ENCODE results near the gene IRAK2.
A peak's percentile ranks its signal among the peaks of the same experiment; 100 is the strongest.

Gene IRAK2

DNA sequence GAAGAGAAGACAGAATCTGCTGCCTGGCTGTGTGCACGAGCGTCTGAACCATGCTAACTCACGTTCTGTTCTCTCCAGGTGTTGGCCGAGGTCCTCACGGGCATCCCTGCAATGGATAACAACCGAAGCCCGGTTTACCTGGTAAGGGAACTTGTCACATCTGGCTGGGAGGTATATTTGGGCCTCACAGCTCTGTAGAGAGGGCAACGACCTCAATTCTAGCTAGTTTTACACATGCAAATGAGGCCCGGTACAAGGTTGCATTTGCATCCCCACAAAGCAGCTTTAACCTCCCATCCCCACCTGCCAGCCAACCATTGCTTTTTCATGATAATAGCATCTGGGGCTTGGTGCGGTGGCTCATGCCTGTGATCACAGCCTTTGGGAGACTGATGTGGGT is 61.6 kb downstream of the IRAK2 start:
- DNase-seq = no peak

GRCh38 chr3:10228248-10228950 is 63.7 kb downstream of the IRAK2 start:
- peak; percentile 92 for DNase-seq

- no peak for DNase-seq
These were observed 64.9 kb downstream of the IRAK2 start for GRCh38 chr3:10229576-10229975.

GRCh38 chr3:10232137-10232536 is 67.4 kb downstream of the IRAK2 start:
- peak; percentile 31 for DNase-seq

GRCh38 chr3:10233988-10234387 is 69.3 kb downstream of the IRAK2 start:
- no peak for DNase-seq

DNA sequence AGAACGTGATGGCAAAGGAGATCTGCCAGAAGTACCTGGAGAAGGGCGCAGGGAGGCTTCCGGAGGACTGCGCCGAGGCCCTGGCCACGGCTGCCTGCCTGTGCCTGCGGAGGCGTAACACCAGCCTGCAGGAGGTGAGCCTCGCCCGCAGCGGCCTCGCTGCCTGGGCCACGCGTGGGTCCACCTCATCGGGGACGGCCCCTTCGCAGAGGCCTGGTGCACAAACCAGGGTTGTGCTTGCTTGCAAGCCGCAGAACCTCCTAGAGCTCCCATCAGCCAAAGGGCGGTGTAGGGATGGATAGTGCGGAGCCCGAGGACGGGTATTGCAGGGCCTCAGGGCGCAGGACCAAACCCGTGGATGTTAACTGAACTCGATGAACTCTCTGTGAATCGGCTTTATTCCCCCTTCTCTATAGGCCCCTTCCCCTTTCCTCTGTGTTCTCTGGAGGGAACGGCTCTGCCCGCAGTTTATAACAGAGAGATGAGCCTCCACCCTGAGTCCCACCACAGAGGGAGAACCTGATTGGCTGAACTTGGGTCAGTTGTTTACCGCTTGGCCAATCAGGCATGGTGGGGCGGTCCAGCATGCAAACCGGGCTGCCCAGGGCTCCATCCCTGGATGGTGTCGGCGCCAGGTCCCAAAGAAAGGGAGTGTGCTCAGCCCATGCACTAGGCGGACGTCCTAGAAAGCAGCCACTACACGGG is 70.0 kb downstream of the IRAK2 start:
- DNase-seq = no peak

DNA sequence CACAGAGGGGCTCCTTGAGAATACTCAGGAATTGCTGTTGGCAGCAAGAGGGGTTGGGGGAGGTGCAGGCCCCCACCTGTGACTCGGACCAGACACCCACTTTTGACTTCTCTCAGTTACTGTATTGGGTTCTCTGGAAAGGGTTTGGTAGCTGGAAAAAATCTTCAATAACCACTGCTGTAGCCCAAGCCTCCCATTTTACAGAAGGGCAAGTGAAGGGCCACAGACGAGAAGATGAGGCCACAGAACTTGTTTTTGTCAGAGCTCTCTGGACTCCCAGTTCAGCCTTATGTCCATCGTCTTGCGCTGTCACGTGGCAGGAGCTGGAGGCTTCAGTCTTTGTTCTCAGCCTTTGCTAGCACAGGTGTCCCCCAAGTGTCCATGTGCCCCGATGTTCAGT is 70.8 kb downstream of the IRAK2 start:
- no peak for DNase-seq

GRCh38 chr3:10238345-10239183 is 73.8 kb downstream of the IRAK2 start:
- DNase-seq = no peak

GRCh38 chr3:10240799-10241198 is 76.1 kb downstream of the IRAK2 start:
- DNase-seq = no peak

DNA sequence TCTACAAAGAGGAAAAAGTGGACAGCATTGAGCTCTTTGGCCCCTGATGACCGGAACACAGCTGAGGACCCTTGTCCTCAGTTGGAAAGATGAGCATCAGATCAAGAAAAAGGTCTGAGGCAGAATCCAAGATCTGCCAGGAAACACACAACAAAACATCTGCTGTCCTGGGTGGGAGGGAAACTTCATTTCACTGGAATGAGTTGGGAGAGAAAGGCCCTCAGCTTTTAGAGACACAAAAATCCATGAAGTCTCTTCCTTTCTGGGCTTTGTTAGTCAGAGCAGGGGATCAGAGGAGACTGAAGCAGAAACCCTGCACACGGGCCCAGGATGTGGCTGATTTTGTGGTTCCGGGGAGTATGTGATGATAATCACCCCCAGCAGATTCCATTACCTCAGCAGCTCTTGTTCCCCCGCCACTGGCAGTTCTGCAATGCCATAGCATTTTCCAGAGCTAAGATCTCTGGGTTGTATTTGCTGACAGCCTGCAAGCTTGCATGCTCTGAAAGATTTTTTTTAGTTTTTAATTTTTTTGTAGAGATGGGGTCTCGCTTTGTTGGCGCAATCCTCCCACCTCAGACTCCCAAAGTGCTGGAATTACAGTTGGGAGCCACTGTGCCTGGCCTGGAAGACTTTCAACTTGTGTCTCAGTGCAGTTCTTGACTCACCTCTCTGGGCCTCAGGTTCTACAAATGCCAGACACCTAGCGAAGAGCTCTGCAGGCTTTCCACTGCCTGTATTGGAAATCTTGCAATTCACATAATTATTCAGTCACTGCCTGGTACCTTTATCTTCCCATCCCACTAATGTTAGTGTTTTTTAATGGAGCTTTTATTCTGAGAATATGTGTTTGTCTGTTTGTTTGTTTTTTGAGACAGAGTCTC is 77.7 kb downstream of the IRAK2 start:
- DNase-seq = peak; percentile 88

DNA sequence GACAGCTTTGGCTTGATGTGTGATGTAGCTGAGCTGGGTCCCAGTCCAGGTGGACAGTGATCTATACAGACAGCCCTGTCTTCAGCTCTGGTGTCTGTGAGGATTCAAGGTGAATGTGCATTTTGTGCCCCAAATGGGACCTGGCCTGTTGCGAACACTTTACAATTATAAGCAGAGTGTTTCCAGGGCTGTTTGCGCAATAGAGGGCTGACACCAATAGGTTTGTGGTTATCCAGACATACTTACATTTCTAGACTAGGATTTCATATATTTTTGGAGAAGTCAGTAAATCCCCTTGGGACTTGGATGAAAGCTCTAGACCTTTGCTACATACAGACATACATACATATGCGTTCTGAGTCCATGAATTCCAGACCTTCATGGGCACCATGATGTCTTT is 79.3 kb downstream of the IRAK2 start:
- DNase-seq = no peak

DNA sequence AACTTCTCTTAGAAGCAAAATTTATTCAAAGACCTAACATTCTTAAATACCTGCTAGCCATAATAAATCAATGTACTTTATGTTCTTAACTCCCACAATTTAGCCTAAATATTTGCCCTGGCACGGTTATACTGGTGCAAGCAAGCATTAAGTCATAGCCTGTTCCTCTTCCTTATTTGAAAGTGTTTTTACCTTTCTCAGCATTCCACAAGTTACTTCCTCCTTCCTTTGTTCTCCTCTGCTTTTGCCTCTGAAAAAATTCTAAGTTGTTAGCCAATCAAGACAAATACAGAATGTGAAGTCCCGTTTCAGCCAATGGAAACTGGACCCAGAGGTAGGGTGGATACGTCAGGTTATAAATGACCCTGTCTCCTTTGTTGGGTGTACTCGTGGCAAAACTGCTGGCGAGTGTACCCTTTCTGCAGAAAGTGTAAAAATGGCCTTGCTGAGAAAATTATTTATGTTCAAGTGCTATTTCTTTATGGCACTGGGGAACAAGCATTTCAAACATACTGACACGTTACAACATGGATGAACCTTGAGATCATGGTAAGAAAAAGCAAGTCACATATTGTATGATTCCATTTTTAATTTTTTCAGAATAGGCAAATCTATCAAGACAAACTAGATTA is 80.5 kb downstream of the IRAK2 start:
- DNase-seq = no peak

DNA sequence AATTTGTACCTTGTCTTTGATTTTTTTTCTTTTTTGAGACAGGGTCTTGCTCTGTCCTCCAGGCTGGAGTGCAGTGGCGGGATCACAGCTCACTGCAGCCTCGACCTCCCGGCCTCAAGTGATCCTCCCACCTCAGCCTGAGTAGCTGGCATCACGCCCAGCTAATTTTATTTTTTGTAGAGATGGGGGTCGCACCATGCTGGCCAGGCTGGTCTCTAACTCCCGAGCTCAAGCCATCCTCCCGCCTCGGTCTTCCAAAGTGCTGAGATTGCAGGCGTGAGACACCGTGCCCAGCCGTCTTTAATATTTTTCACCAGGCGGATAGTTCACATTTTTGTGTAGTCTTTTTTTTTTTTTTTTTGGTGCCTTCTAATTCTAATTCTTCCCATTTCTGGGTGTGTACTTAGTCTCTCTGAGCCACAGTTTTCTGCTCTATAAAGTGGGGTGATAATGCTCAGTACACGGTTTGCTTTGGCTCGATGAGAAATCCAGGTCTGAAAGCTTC is 83.0 kb downstream of the IRAK2 start:
- DNase-seq = no peak

GRCh38 chr3:10248184-10248983 is 83.7 kb downstream of the IRAK2 start, which contains the start of gene TATDN2:
TATDN2 (plus strand) TSS chr3:10248459; CDS start chr3:10249201, 742 bp downstream.
- DNase-seq = peak; percentile 89

- DNase-seq = no peak
These were observed 84.4 kb downstream of the IRAK2 start for GRCh38 chr3:10248984-10249748.

- DNase-seq = no peak
These were observed 85.1 kb downstream of the IRAK2 start for GRCh38 chr3:10249833-10250232.

- no peak for DNase-seq
These were observed 86.3 kb downstream of the IRAK2 start for GRCh38 chr3:10251006-10251405.

- DNase-seq = no peak
These were observed 89.0 kb downstream of the IRAK2 start for GRCh38 chr3:10253731-10254130.

- no peak for DNase-seq
These were observed 91.1 kb downstream of the IRAK2 start for GRCh38 chr3:10255835-10256234.

GRCh38 chr3:10259036-10259435 is 94.3 kb downstream of the IRAK2 start:
- DNase-seq = no peak
